Naive B cell (primary cell): Measurements from ENCODE around the gene SCIN. TPM values are rescaled to one million over a fixed set of nuclear protein-coding genes. Genes with fewer than 3 reads are reported as not detected.
A peak's percentile ranks its signal among the peaks of the same experiment; 100 is the strongest.

Experiments used
- ATAC-seq, 2 donors: fragments of 150-1000 bp; cut with Tn5 transposase; 2 replicates each; pipeline ENCODE4 v1.10.0; 2021; ENCODE audit warnings: low read depth in 2 of 2, mild to moderate bottlenecking in 2 of 2, moderate library complexity in 2 of 2
- DNase-seq: peaks from one replicate; pipeline ENCODE4 v3.0.0; 2022
- H3K27ac Mint-ChIP-seq, 6 donors: one replicate each; pipeline ENCODE4 v1.8.0; 2020 to 2022; ENCODE audit warnings: mild to moderate bottlenecking in 6 of 6, mixed read lengths in 6 of 6, moderate library complexity in 5 of 6, inconsistent platforms in 2 of 6
- H3K27me3 Mint-ChIP-seq, 3 donors: one replicate each; pipeline ENCODE4 v1.8.0; 2021 to 2022; ENCODE audit warnings: mixed read lengths in 3 of 3, mild to moderate bottlenecking in 1 of 3
- H3K36me3 Mint-ChIP-seq, 2 donors: one replicate each; pipeline ENCODE4 v1.8.0; 2020 to 2022; ENCODE audit warnings: mixed read lengths in 2 of 2, inconsistent platforms in 1 of 2, mild to moderate bottlenecking in 1 of 2
- H3K4me1 Mint-ChIP-seq, 3 donors: one replicate each; pipeline ENCODE4 v1.8.0; 2020 to 2022; ENCODE audit warnings: mixed read lengths in 3 of 3, inconsistent platforms in 1 of 3, mild to moderate bottlenecking in 1 of 3, moderate library complexity in 1 of 3
- H3K4me3 Mint-ChIP-seq, 8 donors: one replicate each; pipeline ENCODE4 v1.8.0; 2020 to 2022; ENCODE audit warnings: mild to moderate bottlenecking in 8 of 8, mixed read lengths in 8 of 8, moderate library complexity in 8 of 8, inconsistent platforms in 2 of 8
- H3K9me3 Mint-ChIP-seq, 7 donors: one replicate each; pipeline ENCODE4 v1.8.0; 2020 to 2022; ENCODE audit warnings: mixed read lengths in 7 of 7, mild to moderate bottlenecking in 5 of 7, inconsistent platforms in 2 of 7, moderate library complexity in 1 of 7
- polyA plus RNA-seq, 6 donors: library from polyadenylated mRNA; unstranded; fragments of 300-500 nt; fragmentation: Illumina TruSeq; gene quantifications; one replicate each; pipeline ENCODE4 v1.2.3, GENCODE V29; 2021; ENCODE audit warnings: low read depth in 6 of 6

Gene SCIN
- polyA plus RNA-seq, 6 donors from 2014 or later = 0.11 to 0.48 (median 0.33) TPM; not detected in 3

GRCh38 chr7:12601302-12601869 lies 30.9 kb downstream of the SCIN start:
- ATAC-seq = no peak
- H3K27me3 Mint-ChIP-seq = peaks cover 0 to 8% (median 8%) of the 10 kb centered on the region in 3 donors
- no peak overlapping the region for H3K4me3 Mint-ChIP-seq
- no peak for DNase-seq
- H3K36me3 Mint-ChIP-seq = no peaks in the 10 kb centered on the region
- no peak overlapping the region for H3K27ac Mint-ChIP-seq
- H3K9me3 Mint-ChIP-seq = peaks cover 3 to 24% (median 15%) of the 10 kb centered on the region in 7 donors
- H3K4me1 Mint-ChIP-seq = peaks cover 0 to 5% (median 0%) of the 10 kb centered on the region in 3 donors

- H3K27me3 Mint-ChIP-seq = peaks cover 0 to 9% (median 0%) of the 10 kb centered on the region in 3 donors
- DNase-seq (no peak), ATAC-seq (no peak)
- peaks cover 3 to 10% (median 8%) of the 10 kb centered on the region in 7 donors for H3K9me3 Mint-ChIP-seq
- H3K4me3 Mint-ChIP-seq = no peak overlapping the region
- H3K36me3 Mint-ChIP-seq = no peaks in the 10 kb centered on the region
- no peak overlapping the region for H3K27ac Mint-ChIP-seq
- peaks cover 0 to under 1% (median 0%) of the 10 kb centered on the region in 3 donors for H3K4me1 Mint-ChIP-seq
These were observed 36.6 kb downstream of the SCIN start for GRCh38 chr7:12607134-12607533.

DNA sequence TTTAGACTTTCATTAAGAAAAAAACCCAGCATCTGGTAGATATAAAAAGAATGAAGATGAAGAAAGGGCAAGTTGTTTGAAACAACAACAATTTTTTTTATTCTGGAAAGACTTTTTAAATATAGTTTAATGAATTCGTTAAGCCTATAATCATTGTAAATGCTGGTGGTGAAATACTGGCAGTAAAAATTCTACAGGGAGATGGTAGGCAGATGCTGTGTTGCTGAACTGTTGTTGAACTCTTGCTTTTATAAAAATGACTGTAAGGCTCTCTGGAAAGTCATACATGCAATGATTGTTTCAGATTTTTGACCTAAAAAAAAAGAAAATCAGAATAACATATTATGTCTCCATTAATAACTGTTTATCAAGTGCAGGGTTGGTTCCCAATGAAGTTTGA lies 39.0 kb downstream of the SCIN start:
- DNase-seq = no peak
- no peak for ATAC-seq
- H3K36me3 Mint-ChIP-seq = no peaks in the 10 kb centered on the region
- H3K9me3 Mint-ChIP-seq = peaks cover 0 to under 1% (median 0%) of the 10 kb centered on the region in 7 donors
- H3K27me3 Mint-ChIP-seq = peaks cover 0 to 16% (median 0%) of the 10 kb centered on the region in 3 donors
- no peak overlapping the region for H3K27ac Mint-ChIP-seq
- H3K4me1 Mint-ChIP-seq = no peaks in the 10 kb centered on the region
- no peak overlapping the region for H3K4me3 Mint-ChIP-seq

- Mint-ChIP-seq H3K36me3 (no peaks in the 10 kb centered on the region), H3K4me3 (no peak overlapping the region), H3K27me3 (peaks cover 0 to 16% (median 0%) of the 10 kb centered on the region in 3 donors), H3K4me1 (no peaks in the 10 kb centered on the region), H3K9me3 (no peaks in the 10 kb centered on the region), H3K27ac (no peak overlapping the region)
- no peak for ATAC-seq
- no peak for DNase-seq
These were observed 40.4 kb downstream of the SCIN start for GRCh38 chr7:12610899-12611298.

GRCh38 chr7:12612622-12613021 lies 42.1 kb downstream of the SCIN start:
- ATAC-seq (no peak), DNase-seq (no peak)
- H3K27me3 Mint-ChIP-seq = peaks cover 0 to 16% (median 0%) of the 10 kb centered on the region in 3 donors
- H3K9me3 Mint-ChIP-seq = no peaks in the 10 kb centered on the region
- H3K4me3 Mint-ChIP-seq = no peak overlapping the region
- no peak overlapping the region for H3K27ac Mint-ChIP-seq
- no peaks in the 10 kb centered on the region for H3K4me1 Mint-ChIP-seq
- no peaks in the 10 kb centered on the region for H3K36me3 Mint-ChIP-seq

DNA sequence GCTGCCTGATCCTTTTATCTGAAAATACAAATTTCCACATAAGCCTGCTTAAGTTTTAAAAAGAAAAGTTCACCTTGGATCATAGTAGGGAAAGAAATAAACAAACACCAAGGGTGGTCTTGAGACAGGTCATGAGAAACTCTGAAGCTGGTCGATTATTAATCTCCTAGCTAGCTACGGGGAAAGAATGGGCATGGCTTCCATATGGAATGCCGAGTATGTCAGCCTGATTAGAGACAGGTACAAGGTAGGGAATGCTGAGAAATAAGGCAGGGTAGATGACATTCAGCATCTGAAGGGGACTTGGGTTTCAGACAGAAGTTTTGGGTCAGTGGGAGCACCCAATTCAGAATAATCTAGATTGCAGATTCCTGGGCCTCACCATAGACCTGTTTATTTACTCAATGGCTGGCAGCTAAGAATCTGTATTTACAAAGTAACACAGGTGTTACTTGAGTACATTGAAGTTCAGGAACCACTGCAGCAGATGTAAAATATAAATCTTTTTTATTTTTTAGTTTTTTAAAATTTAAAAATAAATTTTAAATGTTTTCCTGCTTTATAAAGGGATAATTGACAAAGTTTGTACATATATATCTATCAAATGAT lies 49.0 kb downstream of the SCIN start:
- Mint-ChIP-seq H3K36me3 (no peaks in the 10 kb centered on the region), H3K9me3 (no peaks in the 10 kb centered on the region)

GRCh38 chr7:12620371-12620770 lies 49.9 kb downstream of the SCIN start:
- H3K27ac Mint-ChIP-seq = peak overlapping the region in 1 of 6 donors; percentile 3
- peaks cover 0 to 1% (median 0%) of the 10 kb centered on the region in 3 donors for H3K27me3 Mint-ChIP-seq
- H3K9me3 Mint-ChIP-seq = no peaks in the 10 kb centered on the region

More for the DNA sequence above, 49.0 kb downstream of the SCIN start:
- DNase-seq (no peak), ATAC-seq (no peak)
- H3K27ac Mint-ChIP-seq = peak overlapping the region in 1 of 6 donors; percentile 86
- no peaks in the 10 kb centered on the region for H3K4me1 Mint-ChIP-seq
- no peak overlapping the region for H3K4me3 Mint-ChIP-seq
- no peaks in the 10 kb centered on the region for H3K27me3 Mint-ChIP-seq

DNA sequence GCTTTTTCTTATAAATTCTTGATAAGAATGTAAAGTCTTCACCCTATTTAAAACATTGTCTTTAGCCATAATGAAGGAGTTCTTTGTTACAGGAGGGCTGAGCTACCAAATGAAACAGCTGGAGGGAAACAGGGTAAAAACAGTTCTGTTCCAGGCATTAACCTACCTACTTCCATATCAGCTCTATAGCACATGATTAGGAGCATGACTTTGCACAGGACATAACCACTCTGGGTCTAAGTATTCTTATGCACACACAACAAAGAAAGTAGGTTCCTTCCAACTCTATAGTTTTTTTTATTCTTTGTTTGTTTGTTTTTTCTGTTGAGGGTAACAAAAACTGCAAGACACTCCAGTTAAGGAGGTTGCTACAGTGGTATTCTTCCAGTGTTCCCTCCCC lies 52.7 kb downstream of the SCIN start:
- Mint-ChIP-seq H3K27me3 (peaks cover 8 to 26% (median 23%) of the 10 kb centered on the region in 3 donors), H3K4me1 (no peaks in the 10 kb centered on the region), H3K4me3 (no peak overlapping the region), H3K9me3 (no peaks in the 10 kb centered on the region), H3K36me3 (no peaks in the 10 kb centered on the region), H3K27ac (no peak overlapping the region)
- DNase-seq (no peak), ATAC-seq (no peak)

More at GRCh38 chr7:12620371-12620770, 49.9 kb downstream of the SCIN start:
- H3K4me1 Mint-ChIP-seq = no peaks in the 10 kb centered on the region
- no peaks in the 10 kb centered on the region for H3K36me3 Mint-ChIP-seq
- DNase-seq (no peak), ATAC-seq (no peak)
- H3K4me3 Mint-ChIP-seq = no peak overlapping the region

DNA sequence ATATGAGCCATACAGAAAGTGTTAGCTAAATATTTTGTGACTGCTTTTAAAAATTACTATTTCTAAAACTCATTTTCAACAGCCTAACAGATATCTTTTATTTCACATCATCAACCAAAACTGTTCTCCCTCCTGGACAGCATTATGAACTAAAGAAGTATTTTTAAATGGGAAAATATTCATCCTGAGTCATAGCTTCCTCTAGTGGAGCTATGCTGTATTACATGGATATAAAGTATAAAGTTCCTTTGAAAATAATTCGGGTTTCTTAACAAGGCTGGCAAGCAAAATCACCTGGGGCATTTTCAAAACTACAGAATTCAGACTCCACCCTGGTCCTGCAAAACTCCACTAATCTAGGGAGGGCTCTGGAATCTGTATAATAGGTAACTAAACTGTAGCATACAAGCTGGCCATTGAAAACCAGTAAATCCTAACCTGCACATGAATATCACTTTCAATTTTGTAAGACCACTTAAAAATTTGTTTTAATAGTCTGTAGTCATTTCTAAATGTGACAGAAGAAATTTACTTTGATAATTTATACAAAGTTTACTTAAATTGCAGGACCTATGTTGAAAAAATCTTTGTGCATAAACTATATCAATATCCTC lies 53.5 kb downstream of the SCIN start:
- DNase-seq (no peak), ATAC-seq (no peak)
- Mint-ChIP-seq H3K4me3 (no peak overlapping the region), H3K9me3 (no peaks in the 10 kb centered on the region), H3K4me1 (no peaks in the 10 kb centered on the region), H3K27me3 (peaks cover 8 to 28% (median 24%) of the 10 kb centered on the region in 3 donors), H3K36me3 (no peaks in the 10 kb centered on the region), H3K27ac (no peak overlapping the region)

DNA sequence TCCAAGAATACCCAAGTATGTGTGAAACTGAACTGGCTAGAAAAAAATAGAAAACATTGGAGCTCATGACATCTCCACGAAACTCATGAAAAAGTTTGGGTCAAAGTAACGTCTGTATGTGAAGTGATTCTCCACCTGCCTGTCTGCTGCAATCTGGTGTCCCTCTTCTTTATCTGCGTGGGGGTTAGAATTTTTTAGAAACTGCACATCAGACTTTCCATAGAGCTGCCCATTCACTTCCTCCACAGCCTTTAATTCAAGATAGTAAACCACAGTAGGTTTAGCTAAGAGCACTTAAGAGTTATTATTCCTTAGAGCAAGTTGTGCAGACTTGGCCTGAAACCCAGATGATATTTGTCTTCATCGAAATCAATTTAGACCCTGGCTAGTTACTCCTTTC lies 55.3 kb downstream of the SCIN start:
- H3K27me3 Mint-ChIP-seq = peaks cover 8 to 28% (median 24%) of the 10 kb centered on the region in 3 donors
- DNase-seq (no peak), ATAC-seq (no peak)
- no peak overlapping the region for H3K27ac Mint-ChIP-seq
- H3K4me3 Mint-ChIP-seq = no peak overlapping the region
- H3K9me3 Mint-ChIP-seq = no peaks in the 10 kb centered on the region
- no peaks in the 10 kb centered on the region for H3K36me3 Mint-ChIP-seq
- H3K4me1 Mint-ChIP-seq = no peaks in the 10 kb centered on the region

DNA sequence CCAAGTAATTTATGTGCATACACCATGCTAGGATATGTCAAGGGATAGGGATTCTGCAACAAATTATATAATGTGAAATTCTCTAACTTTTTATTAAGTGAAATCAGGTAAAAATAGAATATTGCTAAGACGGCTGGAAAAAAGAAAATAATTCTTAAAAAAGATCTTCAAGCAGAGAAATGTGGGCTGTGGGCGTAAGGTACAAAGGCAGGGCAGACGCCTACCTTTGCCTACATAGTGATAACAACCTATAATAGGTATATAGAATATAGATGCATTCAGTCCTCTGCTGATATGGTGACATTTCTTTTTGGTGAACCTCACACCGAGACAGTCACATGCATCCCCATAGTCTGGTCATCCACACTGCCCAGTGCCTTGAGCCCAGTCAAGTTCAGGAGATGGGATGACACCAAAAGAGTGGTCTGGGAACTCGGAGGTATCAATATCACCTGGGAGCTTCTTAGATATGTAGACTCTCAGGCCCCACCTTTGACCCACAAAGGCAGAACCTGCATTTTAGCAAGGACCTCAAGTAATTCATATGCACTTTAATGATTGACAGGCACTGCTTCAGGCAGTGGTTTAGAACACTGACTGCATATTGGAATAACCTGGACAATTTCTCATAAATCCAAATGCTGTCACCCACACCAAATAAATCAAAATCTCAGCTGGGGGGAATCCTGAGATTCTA lies 59.4 kb downstream of the SCIN start:
- Mint-ChIP-seq H3K27me3 (peaks cover 14 to 34% (median 24%) of the 10 kb centered on the region in 3 donors), H3K4me3 (no peak overlapping the region), H3K9me3 (no peaks in the 10 kb centered on the region), H3K27ac (no peak overlapping the region), H3K36me3 (no peaks in the 10 kb centered on the region), H3K4me1 (no peaks in the 10 kb centered on the region)
- DNase-seq (no peak), ATAC-seq (no peak)

GRCh38 chr7:12630513-12630819 lies 59.9 kb downstream of the SCIN start:
- Mint-ChIP-seq H3K4me3 (no peak overlapping the region), H3K27me3 (peaks cover 14 to 34% (median 22%) of the 10 kb centered on the region in 3 donors), H3K27ac (no peak overlapping the region), H3K9me3 (no peaks in the 10 kb centered on the region), H3K36me3 (no peaks in the 10 kb centered on the region), H3K4me1 (peaks cover 0 to 2% (median 0%) of the 10 kb centered on the region in 3 donors)
- no peak for DNase-seq
- no peak for ATAC-seq

DNA sequence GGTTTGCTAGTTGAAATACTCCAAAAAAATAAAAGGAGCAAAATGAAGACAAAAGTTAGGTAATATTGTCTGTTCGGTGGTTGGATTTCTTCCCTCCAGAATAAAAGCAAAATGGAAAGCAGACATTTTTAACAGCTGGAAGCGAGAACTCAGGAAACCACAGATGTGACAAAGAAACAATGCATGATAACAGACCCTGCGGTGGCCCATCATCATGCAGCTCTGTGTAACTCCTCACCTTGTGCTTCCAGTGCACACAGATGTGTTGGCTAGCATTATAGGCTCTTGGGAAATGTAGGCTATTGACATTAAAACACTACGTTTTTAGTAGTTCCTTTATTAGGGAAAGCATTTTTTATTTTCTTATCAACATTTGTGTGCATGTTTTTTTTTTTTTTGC lies 63.1 kb downstream of the SCIN start:
- H3K27me3 Mint-ChIP-seq = peaks cover 0 to 6% (median 6%) of the 10 kb centered on the region in 3 donors
- no peaks in the 10 kb centered on the region for H3K36me3 Mint-ChIP-seq
- no peak overlapping the region for H3K4me3 Mint-ChIP-seq
- no peaks in the 10 kb centered on the region for H3K9me3 Mint-ChIP-seq
- ATAC-seq (no peak), DNase-seq (no peak)
- H3K4me1 Mint-ChIP-seq = peaks cover 6 to 26% (median 17%) of the 10 kb centered on the region in 3 donors
- H3K27ac Mint-ChIP-seq = peak overlapping the region in 2 of 6 donors; percentile 67 to 71
